Suprapubic skin (tissue), 4 donors: ENCODE data around the gene ABCC3. TPM values are rescaled to one million over a fixed set of nuclear protein-coding genes. Genes with fewer than 3 reads are reported as not detected.

Experiments
- DNase-seq, 2 donors: peaks; one replicate each; pipeline ENCODE4 v3.0.0-alpha.2; 2019; ENCODE audit warnings: low spot score in 2 of 2
- H3K27ac ChIP-seq: fragments of 200-600 bp; sonication (generic); one replicate; pipeline ENCODE4 v1.5.1; 2019
- H3K27me3 ChIP-seq: fragments of 200-600 bp; sonication (generic); one replicate; pipeline ENCODE4 v1.5.1; 2019
- H3K36me3 ChIP-seq: fragments of 200-600 bp; sonication (generic); one replicate; pipeline ENCODE4 v1.5.1; 2019
- H3K4me1 ChIP-seq: fragments of 200-600 bp; sonication (generic); one replicate; pipeline ENCODE4 v1.5.1; 2019
- H3K4me3 ChIP-seq: fragments of 200-600 bp; sonication (generic); one replicate; pipeline ENCODE4 v1.5.1; 2019; ENCODE audit warnings: mild to moderate bottlenecking
- H3K9me3 ChIP-seq: fragments of 200-600 bp; sonication (generic); one replicate; pipeline ENCODE4 v1.5.1; 2019
- EP300 ChIP-seq: sonication (generic); formaldehyde crosslinking; IDR thresholded peaks from one replicate; pipeline ENCODE4 v1.6.1; 2017; ENCODE audit warnings: antibody characterized with exemption
- POLR2A ChIP-seq, 2 donors: fragments of 450-650 bp; IDR thresholded peaks; one replicate each; pipeline ENCODE4 v1.6.1; 2017; ENCODE audit warnings: antibody characterized with exemption in 2 of 2, mild to moderate bottlenecking in 2 of 2, moderate library complexity in 2 of 2
- POLR2AphosphoS5 ChIP-seq, 3 donors: sonication (generic); formaldehyde crosslinking; IDR thresholded peaks; one replicate each; pipeline ENCODE4 v1.6.1; 2017; ENCODE audit warnings: antibody characterized with exemption in 3 of 3
- WGBS: methylation state at CpG from one replicate; pipeline ENCODE4 v1.1.5; 2018; 5-methylcytosine and 5-hydroxymethylcytosine counted together
- total RNA-seq, 4 donors: library from RNA; depleted of rRNA; stranded (reverse); fragments of >200 nt; gene quantifications; one replicate each; pipeline ENCODE4 v1.1.0, GENCODE V29; 2016
- TF ChIP-seq, protein P1 (sequence below), 2 donors: fragments of 200-600 bp in 1 of 2; fragments of 450-650 bp in 1 of 2; sonication (generic) in 1 of 2; IDR thresholded peaks; one replicate each; pipeline ENCODE4 v1.5.1; 2016 to 2019; ENCODE audit warnings: antibody characterized with exemption in 2 of 2, mild to moderate bottlenecking in 1 of 2, moderate library complexity in 1 of 2

ABCC3 gene
- total RNA-seq, 4 donors from 2014 or later = 31.7 to 113 (median 36.2) TPM

DNA sequence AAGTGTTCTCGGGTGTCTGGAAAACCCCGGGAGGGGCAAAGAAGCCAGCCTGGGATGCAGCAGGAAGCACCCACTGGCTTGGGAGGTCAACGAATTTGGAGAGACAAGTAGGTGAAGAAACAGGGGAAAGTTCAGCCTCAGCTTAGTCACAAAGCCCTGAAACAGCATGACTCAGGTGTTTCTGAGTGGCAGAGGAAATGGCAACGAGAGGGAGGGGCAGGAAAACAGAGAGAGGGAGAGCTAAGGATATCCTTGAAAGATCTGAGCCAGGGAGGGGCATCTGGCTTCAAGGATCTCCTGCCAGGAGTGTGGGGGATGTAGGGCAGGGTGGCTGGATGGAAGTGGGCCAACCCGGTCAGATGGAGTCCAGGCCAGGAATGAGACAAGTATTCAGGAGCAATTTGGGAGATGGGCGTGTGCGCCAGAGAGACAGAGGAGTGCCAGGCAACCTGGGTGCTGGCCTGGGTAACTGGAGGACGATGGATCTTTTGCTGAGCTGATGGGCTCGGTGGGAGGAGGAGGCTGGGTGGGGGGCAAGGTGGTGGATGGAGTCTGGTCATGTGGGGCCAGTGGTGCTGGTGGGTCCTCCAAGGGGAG lies 27.2 kb downstream of the ABCC3 start:
- no peaks in the 10 kb centered on the region for H3K36me3 ChIP-seq
- H3K4me1 ChIP-seq = peaks cover 40% of the 10 kb centered on the region
- WGBS = 28% methylated on average over 9 of the region's 9 CpGs
- H3K27ac ChIP-seq = peak overlapping the region; percentile 1
- no peaks in the 10 kb centered on the region for H3K9me3 ChIP-seq
- H3K27me3 ChIP-seq = no peaks in the 10 kb centered on the region
- TF ChIP-seq EP300 (no peak), POLR2AphosphoS5 (IDR thresholded peaks at IDR 0.05) (peak in 1 of 3 donors; percentile 20)
- no peak overlapping the region for H3K4me3 ChIP-seq
- no peak for DNase-seq

DNA sequence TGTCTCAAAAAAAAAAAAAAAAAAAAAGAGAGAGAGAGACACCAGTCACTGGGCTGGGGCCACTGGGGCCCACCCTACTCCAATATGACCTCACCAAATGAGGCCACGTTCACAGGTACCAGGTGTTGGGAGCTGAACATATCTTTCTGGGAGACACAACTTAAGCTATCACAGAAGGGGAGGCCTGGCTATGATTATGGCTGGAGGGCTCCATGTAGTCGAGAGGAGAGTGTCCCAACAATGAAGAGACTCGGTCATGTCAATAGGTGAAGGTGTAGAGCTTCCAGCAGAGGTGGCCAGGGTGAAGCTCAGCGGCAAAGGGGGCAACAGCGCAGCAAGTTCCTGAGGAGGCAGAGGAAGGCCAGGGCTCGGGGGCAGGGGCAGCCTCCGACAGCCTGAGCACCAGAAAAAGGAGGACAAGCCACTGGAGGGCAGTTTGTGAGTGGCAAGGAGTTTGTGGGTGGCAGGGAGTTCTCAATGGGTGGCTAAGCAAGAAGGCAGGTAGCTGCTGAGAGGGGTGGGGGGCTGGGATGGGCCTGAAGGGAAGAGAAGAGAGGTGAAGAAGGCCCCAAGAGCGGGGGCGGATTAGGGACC lies 28.0 kb downstream of the ABCC3 start:
- peaks cover 40% of the 10 kb centered on the region for H3K4me1 ChIP-seq
- no peak overlapping the region for H3K4me3 ChIP-seq
- no peaks in the 10 kb centered on the region for H3K36me3 ChIP-seq
- peak in 1 of 2 donors; percentile 46 for DNase-seq
- no peaks in the 10 kb centered on the region for H3K9me3 ChIP-seq
- H3K27ac ChIP-seq = no peak overlapping the region
- TF ChIP-seq POLR2AphosphoS5 (IDR thresholded peaks at IDR 0.05) = no peak
- TF ChIP-seq, protein P1, sequence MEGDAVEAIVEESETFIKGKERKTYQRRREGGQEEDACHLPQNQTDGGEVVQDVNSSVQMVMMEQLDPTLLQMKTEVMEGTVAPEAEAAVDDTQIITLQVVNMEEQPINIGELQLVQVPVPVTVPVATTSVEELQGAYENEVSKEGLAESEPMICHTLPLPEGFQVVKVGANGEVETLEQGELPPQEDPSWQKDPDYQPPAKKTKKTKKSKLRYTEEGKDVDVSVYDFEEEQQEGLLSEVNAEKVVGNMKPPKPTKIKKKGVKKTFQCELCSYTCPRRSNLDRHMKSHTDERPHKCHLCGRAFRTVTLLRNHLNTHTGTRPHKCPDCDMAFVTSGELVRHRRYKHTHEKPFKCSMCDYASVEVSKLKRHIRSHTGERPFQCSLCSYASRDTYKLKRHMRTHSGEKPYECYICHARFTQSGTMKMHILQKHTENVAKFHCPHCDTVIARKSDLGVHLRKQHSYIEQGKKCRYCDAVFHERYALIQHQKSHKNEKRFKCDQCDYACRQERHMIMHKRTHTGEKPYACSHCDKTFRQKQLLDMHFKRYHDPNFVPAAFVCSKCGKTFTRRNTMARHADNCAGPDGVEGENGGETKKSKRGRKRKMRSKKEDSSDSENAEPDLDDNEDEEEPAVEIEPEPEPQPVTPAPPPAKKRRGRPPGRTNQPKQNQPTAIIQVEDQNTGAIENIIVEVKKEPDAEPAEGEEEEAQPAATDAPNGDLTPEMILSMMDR (IDR thresholded peaks at IDR 0.05) = no peak
- 90% methylated on average over 9 of the region's 9 CpGs for WGBS
- no peaks in the 10 kb centered on the region for H3K27me3 ChIP-seq

DNA sequence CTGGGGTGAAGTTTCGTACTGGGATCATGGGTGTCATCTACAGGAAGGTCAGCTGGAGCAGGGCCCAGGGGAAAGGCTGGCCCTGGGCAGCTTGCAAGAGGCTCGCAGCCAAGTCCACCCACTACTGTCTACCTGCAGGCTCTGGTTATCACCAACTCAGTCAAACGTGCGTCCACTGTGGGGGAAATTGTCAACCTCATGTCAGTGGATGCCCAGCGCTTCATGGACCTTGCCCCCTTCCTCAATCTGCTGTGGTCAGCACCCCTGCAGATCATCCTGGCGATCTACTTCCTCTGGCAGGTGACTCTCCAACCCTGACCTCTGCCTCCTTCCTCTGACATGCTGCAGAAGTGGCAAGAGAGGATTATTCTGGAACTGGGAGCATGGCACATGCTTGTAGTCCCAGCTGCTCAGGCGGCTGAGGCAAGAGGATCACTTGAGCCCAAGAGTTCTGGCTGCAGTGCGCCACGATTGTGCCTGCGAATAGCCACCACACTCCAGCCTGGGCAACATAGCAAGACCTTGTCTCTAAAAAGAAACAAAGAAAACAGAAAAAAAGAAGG lies 29.2 kb downstream of the ABCC3 start:
- 93% methylated on average over 8 of the region's 10 CpGs for WGBS
- Histone ChIP-seq H3K4me1 (peaks cover 35% of the 10 kb centered on the region), H3K4me3 (no peak overlapping the region), H3K27me3 (no peaks in the 10 kb centered on the region), H3K36me3 (no peaks in the 10 kb centered on the region), H3K9me3 (no peaks in the 10 kb centered on the region), H3K27ac (no peak overlapping the region)
- TF ChIP-seq POLR2AphosphoS5 (IDR thresholded peaks at IDR 0.05) (no peak), POLR2A (IDR thresholded peaks at IDR 0.05) (no peak), EP300 (no peak)
- TF ChIP-seq, protein P1 (IDR thresholded peaks at IDR 0.05) = no peak
- no peak for DNase-seq

DNA sequence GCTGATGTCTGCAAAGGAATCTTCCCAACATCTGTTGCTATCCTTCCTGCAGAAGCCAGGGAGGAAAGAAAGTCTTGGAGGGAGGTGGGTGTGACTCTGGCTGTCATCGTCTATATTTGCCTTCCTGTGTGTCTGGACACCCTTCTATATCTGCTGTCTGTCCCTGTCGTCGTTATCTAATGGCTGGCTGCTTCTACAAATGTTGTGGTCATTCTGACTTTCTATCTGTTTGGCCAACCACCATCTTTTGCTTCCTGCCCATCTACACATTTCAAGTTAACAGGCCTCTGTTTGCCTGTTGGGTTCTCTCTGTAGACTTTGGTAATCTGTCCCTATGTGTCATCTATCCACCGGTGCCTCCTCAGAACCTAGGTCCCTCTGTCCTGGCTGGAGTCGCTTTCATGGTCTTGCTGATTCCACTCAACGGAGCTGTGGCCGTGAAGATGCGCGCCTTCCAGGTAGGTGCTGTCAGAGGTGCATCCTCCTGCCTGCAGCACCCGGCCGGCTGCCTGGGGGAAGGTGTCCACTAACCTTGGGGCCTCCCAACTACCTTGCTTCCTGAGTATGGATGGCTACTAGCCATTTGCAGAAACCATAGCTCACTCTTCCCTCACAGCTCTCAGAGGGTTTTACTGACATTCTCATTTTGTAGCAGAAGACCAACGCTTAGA lies 30.2 kb downstream of the ABCC3 start:
- DNase-seq = no peak
- Histone ChIP-seq H3K36me3 (no peaks in the 10 kb centered on the region), H3K4me1 (peaks cover 28% of the 10 kb centered on the region), H3K4me3 (no peak overlapping the region), H3K27ac (no peak overlapping the region), H3K27me3 (no peaks in the 10 kb centered on the region), H3K9me3 (no peaks in the 10 kb centered on the region)
- TF ChIP-seq, protein P1 (IDR thresholded peaks at IDR 0.05) = no peak
- TF ChIP-seq EP300 (no peak), POLR2A (IDR thresholded peaks at IDR 0.05) (no peak), POLR2AphosphoS5 (IDR thresholded peaks at IDR 0.05) (no peak)
- WGBS = 86% methylated on average over 12 of the region's 12 CpGs

DNA sequence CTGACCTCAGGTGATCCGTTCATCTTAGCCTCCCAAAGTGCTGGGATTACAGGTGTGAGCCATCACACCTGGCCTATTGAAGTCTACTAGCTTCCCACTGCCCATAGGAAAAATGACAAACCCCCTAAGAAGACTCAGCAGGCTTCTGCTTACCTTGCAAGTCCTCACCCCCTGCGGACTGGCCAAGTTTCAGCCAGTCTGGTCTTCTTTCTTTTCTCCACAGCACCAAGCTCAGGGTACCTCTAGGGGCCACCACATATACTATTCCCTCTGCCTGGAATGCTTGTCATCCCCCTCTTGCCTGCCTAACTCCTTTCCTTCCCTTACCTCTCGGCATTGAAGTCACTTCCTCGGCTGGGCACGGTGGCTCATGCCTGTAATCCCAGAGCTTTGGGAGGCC lies 31.2 kb downstream of the ABCC3 start:
- H3K27me3 ChIP-seq = no peaks in the 10 kb centered on the region
- no peak overlapping the region for H3K4me3 ChIP-seq
- peaks cover 18% of the 10 kb centered on the region for H3K4me1 ChIP-seq
- H3K9me3 ChIP-seq = no peaks in the 10 kb centered on the region
- H3K36me3 ChIP-seq = no peaks in the 10 kb centered on the region
- H3K27ac ChIP-seq = no peak overlapping the region
- no peak for TF ChIP-seq POLR2A (IDR thresholded peaks at IDR 0.05)
- no peak for TF ChIP-seq POLR2AphosphoS5 (IDR thresholded peaks at IDR 0.05)
- TF ChIP-seq EP300 = no peak
- TF ChIP-seq, protein P1 (IDR thresholded peaks at IDR 0.05) = no peak
- 75% methylated on average over 5 of the region's 5 CpGs for WGBS
- no peak for DNase-seq
